K562 (cell line): ENCODE results near the gene PRPF6. TPM values are rescaled to one million over a fixed set of nuclear protein-coding genes. Genes with fewer than 3 reads are reported as not detected.

Experiments used
- CBX1 ChIP-seq: sonication (generic); IDR thresholded peaks from 2 replicates; pipeline ENCODE4 v1.6.1; 2016; ENCODE audit warnings: antibody characterized with exemption, low read depth, mild to moderate bottlenecking
- ELF1 ChIP-seq: fragments of 200-800 bp; sonication (Bioruptor generic); IDR thresholded peaks from 2 replicates; pipeline ENCODE4 v1.6.1; 2016; ENCODE audit warnings: missing genetic modification characterization, missing compliant biosample characterization
- GABPA ChIP-seq: fragments of 200-800 bp; sonication (Bioruptor generic); conservative IDR thresholded peaks from 2 replicates; pipeline ENCODE4 v1.6.1; 2016; ENCODE audit warnings: low read depth, missing genetic modification characterization, missing compliant biosample characterization
- HDAC8 ChIP-seq: fragments of 450-650 bp; IDR thresholded peaks from 2 replicates; pipeline ENCODE4 v1.6.1; 2016; ENCODE audit warnings: mild to moderate bottlenecking, missing genetic modification characterization, moderate library complexity, missing compliant biosample characterization
- HNRNPLL ChIP-seq: fragments of 200-400 bp; formaldehyde crosslinking; IDR thresholded peaks from 2 replicates; pipeline ENCODE4 v1.6.1; 2017; ENCODE audit warnings: low read length, low read depth, mild to moderate bottlenecking; ENCODE audit not compliant: poor library complexity, severe bottlenecking
- ILK ChIP-seq: fragments of 450-650 bp; IDR thresholded peaks from 2 replicates; pipeline ENCODE4 v1.6.1; 2016; ENCODE audit warnings: missing genetic modification characterization, low read depth, mild to moderate bottlenecking, missing compliant biosample characterization, moderate library complexity, borderline replicate concordance
- IRF1 ChIP-seq: sonication (generic); formaldehyde crosslinking; IDR thresholded peaks from 2 replicates; pipeline ENCODE4 v1.8.0; 2022; ENCODE audit warnings: missing genetic modification reagents, mild to moderate bottlenecking, borderline replicate concordance
- MITF ChIP-seq: IDR thresholded peaks from 2 replicates; pipeline ENCODE4 v1.6.1; 2014; ENCODE audit warnings: antibody characterized with exemption
- NCOA6 ChIP-seq: fragments of 450-650 bp; IDR thresholded peaks from 2 replicates; pipeline ENCODE4 v1.6.1; 2017; ENCODE audit warnings: mild to moderate bottlenecking
- NR4A1 ChIP-seq, 2 experiments: fragments of 250-450 bp in 1 of 2; fragments of 450-650 bp in 1 of 2; sonication (Bioruptor Pico) in 1 of 2; IDR thresholded peaks; 2 replicates each; pipeline versions ENCODE4 v1.4.0 to v1.6.1; 2016 to 2020; ENCODE audit warnings: mild to moderate bottlenecking in 2 of 2, missing compliant biosample characterization in 1 of 2, missing genetic modification characterization in 1 of 2, moderate library complexity in 1 of 2
- RBFOX2 ChIP-seq: fragments of 200-400 bp; formaldehyde crosslinking; IDR thresholded peaks from 2 replicates; pipeline ENCODE4 v1.6.1; 2017; ENCODE audit warnings: low read depth, mild to moderate bottlenecking, low read length, moderate library complexity
- SIN3B ChIP-seq: fragments of 450-650 bp; IDR thresholded peaks from 2 replicates; pipeline ENCODE4 v1.6.1; 2017; ENCODE audit warnings: low read depth, mild to moderate bottlenecking, moderate library complexity
- TCF7L2 ChIP-seq: fragments of 150-350 bp; IDR thresholded peaks from 2 replicates; pipeline ENCODE4 v1.6.1; 2016; ENCODE audit warnings: low read depth, mild to moderate bottlenecking, low read length, moderate library complexity
- TEAD1 ChIP-seq, 2 experiments: fragments of 450-650 bp in 1 of 2; sonication (generic) in 1 of 2; formaldehyde crosslinking; IDR thresholded peaks; 2 replicates each; pipeline versions ENCODE4 v1.4.0 to v1.8.0; 2020 to 2022; ENCODE audit warnings: mild to moderate bottlenecking in 2 of 2, missing genetic modification reagents in 1 of 2
- polyA plus RNA-seq, 8 experiments: library from polyadenylated mRNA; depleted of rRNA in 4 of 8; stranded (reverse) in 5 of 8; unstranded in 3 of 8; fragments of >200 nt; fragmentation: Nextera tagmentation in 2 of 8; fragmentation: Illumina TruSeq in 1 of 8; extraction: Ambion mirVana in 2 of 8; extraction: Trizol in 1 of 8; gene quantifications; 2 replicates each; pipeline versions ENCODE4 v1.2.1 to v1.2.3, GENCODE V29; 2011 to 2014; ENCODE audit warnings: inconsistent platforms in 1 of 8, missing spikeins in 1 of 8
- total RNA-seq, 7 experiments: library from RNA; depleted of rRNA in 6 of 7; stranded (reverse); fragments of >200 nt in 6 of 7; fragmentation: Illumina TruSeq in 2 of 7; extraction: Trizol in 2 of 7; gene quantifications; 2 replicates each; pipeline versions ENCODE4 v1.2.1 to v1.2.3, GENCODE V29; 2011 to 2021; ENCODE audit warnings: low replicate concordance in 1 of 7
- TF ChIP-seq, protein P1 (sequence below): sonication (generic); formaldehyde crosslinking; IDR thresholded peaks from 2 replicates; pipeline ENCODE4 v1.8.0; 2022; ENCODE audit warnings: mild to moderate bottlenecking, missing genetic modification reagents
- TF ChIP-seq, protein P2 (sequence below), 2 experiments: fragments of 150-350 bp in 1 of 2; IDR thresholded peaks; 2 replicates each; pipeline ENCODE4 v1.6.1; 2012 to 2016; ENCODE audit warnings: low read depth in 2 of 2, low read length in 2 of 2, mild to moderate bottlenecking in 1 of 2, moderate library complexity in 1 of 2

PRPF6 gene
- total and polyA plus RNA-seq, 9 of the 15 experiments (the other 6 are each of a cell fraction or from before 2014, with no cell fraction given): 4.2 to 83.2 (median 59.9) TPM

- TF ChIP-seq IRF1 (no peak), ELF1 (tag) (peak; percentile 48; the same call in 1 of the 2 replicates), RBFOX2 (peak; percentile 83), NCOA6 (peak; percentile 84), HDAC8 (tag) (0 out of 2 replicates have a peak, but pooled peaks have one; percentile 55), NR4A1 (CRISPR knock-in tag; IDR thresholded peaks at IDR 0.05) (peak; percentile 78), NR4A1 (tag; IDR thresholded peaks at IDR 0.05) (no peak), ILK (no peak), GABPA (peak; percentile 69), MITF (no peak), TEAD1 (CRISPR knock-in tag; IDR thresholded peaks at IDR 0.05) (peak in 1 of 2 experiments; percentile 88; a peak in 2 of 4 replicates), SIN3B (0 out of 2 replicates have a peak, but pooled peaks have one; percentile 66), CBX1 (0 out of 2 replicates have a peak, but pooled peaks have one; percentile 32), TCF7L2 (no peak), HNRNPLL (peak; percentile 48)
- TF ChIP-seq, protein P1, sequence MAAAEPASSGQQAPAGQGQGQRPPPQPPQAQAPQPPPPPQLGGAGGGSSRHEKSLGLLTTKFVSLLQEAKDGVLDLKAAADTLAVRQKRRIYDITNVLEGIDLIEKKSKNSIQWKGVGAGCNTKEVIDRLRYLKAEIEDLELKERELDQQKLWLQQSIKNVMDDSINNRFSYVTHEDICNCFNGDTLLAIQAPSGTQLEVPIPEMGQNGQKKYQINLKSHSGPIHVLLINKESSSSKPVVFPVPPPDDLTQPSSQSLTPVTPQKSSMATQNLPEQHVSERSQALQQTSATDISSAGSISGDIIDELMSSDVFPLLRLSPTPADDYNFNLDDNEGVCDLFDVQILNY: no peak
- TF ChIP-seq, protein P2, sequence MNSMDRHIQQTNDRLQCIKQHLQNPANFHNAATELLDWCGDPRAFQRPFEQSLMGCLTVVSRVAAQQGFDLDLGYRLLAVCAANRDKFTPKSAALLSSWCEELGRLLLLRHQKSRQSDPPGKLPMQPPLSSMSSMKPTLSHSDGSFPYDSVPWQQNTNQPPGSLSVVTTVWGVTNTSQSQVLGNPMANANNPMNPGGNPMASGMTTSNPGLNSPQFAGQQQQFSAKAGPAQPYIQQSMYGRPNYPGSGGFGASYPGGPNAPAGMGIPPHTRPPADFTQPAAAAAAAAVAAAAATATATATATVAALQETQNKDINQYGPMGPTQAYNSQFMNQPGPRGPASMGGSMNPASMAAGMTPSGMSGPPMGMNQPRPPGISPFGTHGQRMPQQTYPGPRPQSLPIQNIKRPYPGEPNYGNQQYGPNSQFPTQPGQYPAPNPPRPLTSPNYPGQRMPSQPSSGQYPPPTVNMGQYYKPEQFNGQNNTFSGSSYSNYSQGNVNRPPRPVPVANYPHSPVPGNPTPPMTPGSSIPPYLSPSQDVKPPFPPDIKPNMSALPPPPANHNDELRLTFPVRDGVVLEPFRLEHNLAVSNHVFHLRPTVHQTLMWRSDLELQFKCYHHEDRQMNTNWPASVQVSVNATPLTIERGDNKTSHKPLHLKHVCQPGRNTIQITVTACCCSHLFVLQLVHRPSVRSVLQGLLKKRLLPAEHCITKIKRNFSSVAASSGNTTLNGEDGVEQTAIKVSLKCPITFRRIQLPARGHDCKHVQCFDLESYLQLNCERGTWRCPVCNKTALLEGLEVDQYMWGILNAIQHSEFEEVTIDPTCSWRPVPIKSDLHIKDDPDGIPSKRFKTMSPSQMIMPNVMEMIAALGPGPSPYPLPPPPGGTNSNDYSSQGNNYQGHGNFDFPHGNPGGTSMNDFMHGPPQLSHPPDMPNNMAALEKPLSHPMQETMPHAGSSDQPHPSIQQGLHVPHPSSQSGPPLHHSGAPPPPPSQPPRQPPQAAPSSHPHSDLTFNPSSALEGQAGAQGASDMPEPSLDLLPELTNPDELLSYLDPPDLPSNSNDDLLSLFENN (IDR thresholded peaks at IDR 0.05; ENCODE audit: low read depth in 2 of 2, low read length in 2 of 2): no peak
Measured at GRCh38 chr20:64038565-64039292, 57.8 kb downstream of the PRPF6 start (continued).
